SW480 (cell line): ENCODE measurements around the gene LPIN1.

Experiments
- DNase-seq: peaks from one replicate; pipeline ENCODE4 v3.0.0-alpha.2; 2016; ENCODE audit warnings: low spot score

Gene LPIN1, protein sequence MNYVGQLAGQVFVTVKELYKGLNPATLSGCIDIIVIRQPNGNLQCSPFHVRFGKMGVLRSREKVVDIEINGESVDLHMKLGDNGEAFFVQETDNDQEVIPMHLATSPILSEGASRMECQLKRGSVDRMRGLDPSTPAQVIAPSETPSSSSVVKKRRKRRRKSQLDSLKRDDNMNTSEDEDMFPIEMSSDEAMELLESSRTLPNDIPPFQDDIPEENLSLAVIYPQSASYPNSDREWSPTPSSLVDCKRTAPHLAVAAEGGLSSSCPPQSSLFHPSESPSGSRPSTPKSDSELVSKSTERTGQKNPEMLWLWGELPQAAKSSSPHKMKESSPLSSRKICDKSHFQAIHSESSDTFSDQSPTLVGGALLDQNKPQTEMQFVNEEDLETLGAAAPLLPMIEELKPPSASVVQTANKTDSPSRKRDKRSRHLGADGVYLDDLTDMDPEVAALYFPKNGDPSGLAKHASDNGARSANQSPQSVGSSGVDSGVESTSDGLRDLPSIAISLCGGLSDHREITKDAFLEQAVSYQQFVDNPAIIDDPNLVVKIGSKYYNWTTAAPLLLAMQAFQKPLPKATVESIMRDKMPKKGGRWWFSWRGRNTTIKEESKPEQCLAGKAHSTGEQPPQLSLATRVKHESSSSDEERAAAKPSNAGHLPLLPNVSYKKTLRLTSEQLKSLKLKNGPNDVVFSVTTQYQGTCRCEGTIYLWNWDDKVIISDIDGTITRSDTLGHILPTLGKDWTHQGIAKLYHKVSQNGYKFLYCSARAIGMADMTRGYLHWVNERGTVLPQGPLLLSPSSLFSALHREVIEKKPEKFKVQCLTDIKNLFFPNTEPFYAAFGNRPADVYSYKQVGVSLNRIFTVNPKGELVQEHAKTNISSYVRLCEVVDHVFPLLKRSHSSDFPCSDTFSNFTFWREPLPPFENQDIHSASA

DNA sequence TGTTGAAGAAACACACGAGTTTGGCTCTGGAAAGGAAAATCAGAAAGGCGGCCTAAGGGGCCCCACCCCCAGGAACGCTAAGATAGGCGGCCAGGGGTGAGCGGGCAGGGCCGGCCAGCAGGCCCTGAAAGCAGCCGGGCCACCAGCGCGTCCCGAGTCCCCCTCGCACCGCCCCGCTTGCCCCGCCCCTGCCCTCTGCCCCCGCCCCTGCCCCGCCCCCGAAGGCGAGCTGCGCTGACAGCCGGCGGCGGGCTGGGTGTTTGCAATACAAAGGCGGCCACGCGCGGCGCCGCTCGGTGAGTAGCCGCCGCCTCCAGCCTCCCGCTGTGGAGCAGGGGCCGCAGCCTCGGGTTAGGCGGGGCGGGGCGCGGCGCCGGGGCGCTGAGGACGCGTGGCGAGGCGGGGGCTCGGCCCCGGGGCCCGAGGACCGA, at the start of gene LPIN1:
Gene LPIN1 (plus strand): TSS at position 257 of the 431 bp plus-strand sequence. CDS start 18,910 bp downstream, outside the sequence.
- DNase-seq, result peak; percentile 88

DNA sequence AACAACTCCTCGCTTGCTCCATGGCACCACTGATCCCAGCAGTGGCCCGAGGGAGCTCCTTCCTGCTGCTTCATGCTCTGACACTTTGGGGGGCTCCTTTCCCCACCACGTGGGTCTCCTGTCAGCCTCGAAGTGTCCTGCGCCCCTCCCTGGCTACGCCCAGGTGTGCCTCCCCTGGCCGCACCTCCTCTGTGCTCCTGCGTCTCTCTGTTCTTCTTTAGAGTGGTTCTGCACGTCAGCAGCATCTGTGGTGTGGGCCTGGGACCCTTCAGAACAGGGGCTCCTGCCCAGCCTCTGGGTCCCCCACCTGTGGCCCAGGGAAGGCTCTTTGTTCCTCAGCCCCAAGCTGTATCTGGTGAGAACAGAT, 49.7 kb upstream of the LPIN1 start:
- DNase-seq, result no peak

DNA sequence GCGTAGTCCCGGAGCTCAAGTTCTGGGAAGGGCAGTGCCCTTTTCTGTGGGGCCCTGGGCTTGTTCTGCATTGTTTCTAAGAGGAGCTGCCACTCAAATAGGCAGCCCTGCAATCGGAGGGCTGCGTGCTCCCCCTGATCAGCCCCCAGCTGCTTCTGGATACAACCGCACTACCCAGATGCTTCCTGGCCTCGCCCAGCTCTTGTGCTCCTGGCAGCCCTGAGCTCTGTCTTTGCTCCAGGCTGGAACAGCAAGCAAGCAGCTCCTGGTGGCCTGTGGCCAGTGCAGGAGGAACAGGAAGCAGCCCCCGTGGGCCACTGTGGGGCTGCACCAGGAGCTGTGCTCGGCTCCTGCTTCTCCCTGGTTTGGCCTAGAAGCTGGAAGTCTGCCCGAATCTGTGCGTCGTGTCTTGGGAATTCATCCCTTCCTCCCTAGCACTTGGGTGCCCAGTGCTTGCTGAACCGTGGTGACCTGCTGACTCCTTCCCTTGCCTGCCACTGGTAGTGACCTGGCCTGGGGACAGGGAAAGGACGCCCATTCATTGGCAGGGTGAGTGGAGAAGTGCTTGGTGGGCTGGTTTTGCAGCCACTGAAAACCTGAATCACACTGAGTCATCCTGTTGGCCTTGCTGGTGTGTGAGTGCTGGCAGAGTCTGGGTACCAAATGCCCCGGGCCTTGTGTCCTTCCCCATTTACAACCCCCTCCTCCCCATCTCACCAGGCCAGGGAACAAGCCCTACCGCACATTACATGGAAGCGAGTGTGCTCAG, 49.1 kb upstream of the LPIN1 start:
- no peak for DNase-seq

DNA sequence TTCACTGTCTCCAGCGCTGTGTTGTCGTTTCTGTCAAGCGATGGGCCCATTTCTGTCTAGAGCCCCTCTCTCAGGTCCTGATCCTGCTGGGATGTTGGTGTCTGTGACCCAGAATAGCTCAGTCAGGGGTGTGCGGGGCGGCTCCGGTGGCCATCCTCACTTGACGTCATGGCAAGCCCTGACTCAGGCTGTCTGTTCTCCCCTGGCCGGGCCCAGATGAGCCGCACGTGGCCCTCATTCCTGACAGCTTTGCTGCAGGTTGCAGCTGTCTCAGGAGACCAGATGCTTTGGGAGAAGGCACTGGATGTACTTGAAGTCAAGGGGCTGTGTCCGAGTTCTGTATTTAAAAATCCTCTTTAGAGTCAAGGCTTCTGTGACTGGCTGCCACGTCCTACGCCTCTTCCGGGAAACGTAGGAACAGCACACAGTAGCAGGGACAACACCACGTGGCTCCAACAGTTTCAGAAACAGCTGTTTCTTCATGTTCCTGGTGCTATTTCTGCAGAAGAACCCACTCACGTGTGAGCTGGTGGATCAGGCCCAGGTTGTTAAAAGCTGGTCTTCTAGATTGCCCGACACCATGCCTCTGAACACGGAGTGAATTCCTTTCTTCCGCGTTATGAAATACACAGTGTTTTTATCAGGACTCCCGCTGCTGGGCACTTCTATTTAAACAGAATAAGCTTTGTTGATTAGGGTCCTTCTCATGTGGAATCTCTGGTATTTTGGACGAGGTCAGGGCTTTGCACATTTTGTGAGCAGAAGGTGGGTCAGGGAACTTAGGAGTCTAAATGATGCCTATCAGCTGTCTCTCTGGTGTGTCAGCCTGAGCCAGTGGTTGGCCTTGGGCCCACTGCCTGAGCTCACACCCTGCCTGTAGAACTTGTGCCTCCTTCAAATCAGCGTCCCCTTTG, 48.2 kb upstream of the LPIN1 start:
- no peak for DNase-seq

DNA sequence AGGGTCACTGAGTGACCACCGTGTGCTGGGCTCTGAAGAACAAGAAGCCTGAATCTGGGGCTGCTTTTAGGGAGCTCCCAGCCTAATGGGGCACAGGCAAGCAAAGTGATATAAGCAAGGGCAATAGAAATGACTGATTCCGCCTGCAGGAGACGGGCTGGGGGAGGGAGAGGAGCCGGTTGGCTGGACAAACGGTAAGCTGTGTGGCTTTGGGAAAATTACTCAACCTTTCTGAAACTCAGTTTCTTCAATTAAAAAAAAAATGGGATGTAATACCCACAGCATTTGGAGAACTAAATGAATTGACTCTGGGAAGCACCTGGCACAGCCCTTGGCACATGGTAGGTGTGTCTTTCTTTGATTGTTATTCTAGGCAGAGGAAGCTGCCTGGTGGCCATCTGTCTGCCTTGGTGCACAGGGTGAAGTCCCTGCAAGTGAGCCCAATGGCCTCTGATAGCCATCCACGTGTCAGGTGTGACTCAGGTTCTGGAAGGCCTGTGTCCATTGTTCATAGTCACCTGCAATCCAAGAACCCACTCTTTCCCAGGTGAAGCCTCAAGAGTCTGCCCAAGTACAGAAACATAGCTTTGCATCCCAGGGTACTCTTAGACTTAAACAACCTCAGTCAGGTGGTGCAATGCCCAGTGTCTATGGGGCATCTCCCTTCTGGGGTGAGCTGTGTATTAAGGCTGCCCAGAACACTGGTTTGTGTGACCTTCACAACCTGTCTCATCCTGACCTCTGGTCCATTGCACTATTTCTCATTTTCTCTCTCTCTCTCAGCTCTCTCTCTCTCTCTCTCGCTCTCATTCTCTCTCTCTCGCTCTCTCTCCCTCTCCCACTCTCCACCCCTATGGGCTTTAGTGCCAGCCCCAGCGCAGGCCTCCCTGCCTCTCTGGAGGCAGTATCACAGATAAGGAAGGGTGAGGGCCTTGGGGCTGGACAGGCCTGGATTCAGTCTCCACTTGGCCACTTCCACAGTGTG, 46.5 kb upstream of the LPIN1 start:
- DNase-seq, result no peak

DNA sequence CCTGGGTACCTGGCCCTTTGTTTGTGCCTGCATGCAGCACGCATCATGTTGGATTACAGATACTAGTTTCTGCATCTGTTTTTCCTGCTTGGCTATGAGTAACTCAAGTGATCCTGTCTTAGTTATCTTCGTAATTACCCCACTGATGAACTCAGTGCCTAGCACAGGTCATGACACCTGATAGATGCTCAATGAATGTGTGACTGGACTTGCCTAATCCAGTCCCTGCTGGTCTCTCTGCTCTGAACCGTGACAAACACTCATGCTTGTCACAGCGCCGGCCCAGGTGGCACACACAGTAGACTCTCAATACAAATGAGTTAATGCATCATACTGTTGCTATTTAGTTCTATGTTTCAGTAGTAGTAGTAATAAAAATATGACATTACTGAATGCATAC, 45.2 kb upstream of the LPIN1 start:
- no peak for DNase-seq

DNA sequence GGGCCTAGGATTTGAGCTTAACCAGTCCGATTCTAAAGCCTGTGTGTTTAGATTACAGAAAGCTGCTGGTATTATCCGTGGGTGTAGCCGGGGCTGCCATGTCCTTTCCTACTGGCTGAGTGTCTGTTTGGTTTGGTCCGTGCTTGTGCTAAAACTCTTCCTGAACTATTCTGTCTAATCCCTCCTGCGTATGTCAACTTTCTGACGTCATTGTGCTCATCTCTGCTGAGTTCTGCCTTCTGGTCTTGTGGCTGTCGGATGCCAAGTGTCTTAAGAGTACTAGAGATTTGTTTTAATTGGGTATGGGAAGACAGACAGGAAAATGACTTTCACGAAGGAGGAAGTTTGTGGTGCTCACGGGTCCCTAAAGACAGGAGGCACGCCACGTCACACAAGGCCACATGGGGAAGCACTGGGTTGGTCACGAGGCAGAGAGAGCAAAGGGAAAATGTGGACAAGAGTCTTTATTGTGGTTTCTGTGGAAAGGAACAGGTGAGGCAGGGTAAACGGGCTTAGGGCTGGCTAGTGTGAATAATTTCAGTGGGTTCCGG, 44.6 kb upstream of the LPIN1 start:
- peak; percentile 86 for DNase-seq

DNA sequence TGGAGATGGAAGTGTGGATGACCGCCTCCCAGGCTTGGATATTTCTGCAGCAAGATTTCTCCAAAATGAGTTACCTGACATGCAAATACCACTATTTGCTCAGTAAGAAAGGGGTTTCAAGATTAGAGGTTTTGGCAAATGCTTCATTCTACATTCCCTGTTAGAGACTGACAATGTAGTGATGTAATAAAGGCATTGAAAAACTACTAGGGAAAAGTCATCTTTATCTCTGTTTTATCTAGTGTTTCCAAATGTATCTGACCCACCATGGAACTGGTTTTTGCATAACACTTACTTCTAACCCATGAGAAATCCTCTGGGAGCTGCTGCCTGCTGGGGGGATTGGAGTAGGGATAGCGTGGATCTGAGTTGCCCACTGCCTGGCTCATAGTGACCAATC, 43.5 kb upstream of the LPIN1 start:
- DNase-seq, result no peak

DNA sequence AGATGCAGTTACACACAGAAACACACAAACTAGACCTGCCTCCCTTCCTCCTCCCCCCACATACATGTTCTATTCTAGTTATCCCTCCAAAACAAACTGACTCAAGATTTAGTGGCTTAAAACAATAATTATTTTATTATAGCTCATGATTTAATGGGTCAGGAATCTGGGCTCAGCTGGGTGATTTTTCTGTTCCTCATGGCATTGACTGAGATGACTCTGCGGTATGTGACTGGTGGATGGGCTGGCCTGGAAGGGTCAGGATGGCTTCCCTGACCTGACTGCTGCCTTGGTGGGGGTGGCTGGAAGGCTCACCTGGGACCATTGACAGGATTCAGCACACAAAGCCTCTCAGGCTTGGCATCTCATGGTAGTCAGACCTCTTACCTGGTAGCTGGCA, 42.7 kb upstream of the LPIN1 start:
- no peak for DNase-seq

DNA sequence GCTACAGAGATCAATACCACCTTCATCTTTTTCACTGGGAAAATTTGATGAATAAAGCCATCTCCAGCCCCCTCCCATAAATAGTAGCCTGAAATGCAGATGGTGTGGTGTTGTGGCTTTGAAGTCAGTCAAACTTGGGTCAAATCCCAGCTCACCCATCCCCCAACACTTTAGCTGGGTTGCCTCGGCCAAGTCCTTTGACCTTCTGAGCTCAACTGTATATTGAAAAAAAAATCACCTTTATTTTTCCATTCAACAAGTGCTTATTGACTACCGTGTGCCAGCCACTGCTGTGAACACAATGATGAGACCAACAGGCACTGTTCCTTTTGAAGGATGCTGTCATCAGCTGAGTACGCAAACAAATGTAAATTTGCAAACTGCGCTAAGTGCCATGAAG, 41.4 kb upstream of the LPIN1 start:
- no peak for DNase-seq

DNA sequence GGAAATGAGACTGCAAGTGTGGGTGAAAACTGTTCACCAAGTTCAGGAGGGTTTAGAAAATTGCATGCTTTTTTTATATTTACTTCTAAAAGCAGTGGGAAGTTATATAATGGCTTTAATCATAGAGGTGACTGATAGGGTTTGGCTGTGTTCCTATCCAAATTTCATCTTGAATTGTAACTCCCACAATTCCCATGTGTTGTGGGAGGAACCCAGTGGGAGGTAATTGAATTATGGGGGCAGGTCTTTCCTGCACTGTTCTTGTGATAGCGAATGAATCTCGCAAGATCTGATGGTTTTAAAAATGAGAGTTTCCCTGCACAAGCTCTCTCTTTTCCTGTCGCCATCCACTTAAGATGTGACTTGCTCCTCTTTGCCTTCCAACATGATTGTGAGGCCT, 40.7 kb upstream of the LPIN1 start:
- DNase-seq, result no peak

DNA sequence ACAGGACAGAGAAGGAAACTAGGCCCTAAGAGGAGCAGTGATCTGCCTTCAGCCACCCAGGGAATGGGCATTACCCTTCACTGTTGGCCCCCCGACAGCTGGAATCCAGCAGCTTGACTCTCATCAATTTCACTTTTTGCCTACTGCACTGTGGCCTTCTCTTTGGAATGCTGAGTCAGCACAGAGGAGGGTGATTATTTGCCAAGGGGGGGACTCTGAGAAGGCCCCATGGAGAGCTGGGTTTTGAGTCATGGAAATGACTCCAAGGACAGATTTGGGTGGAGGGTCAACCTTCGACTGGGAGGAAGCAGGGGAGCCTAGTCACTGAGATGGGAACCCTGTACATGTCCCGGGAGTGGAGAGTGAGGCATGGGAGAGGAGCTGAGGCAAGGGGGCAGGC, 38.3 kb upstream of the LPIN1 start:
- no peak for DNase-seq

DNA sequence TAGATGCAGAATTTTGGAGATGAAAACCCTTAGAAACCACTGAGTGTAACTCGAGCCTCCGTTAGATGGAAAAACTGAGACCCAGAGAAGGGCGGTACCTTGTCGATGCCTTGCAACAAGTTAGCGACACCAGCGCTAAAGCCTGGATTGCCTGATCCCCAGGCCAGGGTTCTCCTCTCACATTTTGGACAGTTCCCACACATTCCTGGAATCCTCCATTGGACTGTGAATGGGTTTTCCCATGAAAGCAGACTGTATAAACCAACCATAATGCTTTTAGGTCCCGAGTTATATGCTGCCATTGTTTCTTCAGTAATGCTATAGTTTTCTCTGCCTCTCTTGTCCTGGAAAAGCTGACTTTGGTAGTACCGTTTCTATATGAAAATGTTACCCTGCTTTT, 37.1 kb upstream of the LPIN1 start:
- DNase-seq, result no peak

DNA sequence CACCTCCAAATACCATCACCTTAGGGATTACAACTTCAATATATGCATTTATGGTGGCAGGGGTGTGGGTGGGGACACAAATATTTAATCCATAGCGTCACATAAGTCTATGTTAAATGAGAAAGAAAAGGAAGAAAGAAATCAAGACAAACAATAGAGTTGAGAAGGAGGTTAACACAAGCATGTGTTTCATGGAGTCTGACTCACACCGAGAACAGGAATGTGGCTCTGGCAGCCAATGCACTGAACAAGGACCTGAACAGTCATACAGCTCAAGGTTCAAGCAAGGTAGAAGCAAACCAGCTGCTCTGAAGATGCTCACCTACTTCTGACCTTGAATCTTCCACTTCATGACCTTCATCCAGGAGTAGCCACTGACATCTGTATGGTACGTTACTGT, 36.2 kb upstream of the LPIN1 start:
- no peak for DNase-seq

DNA sequence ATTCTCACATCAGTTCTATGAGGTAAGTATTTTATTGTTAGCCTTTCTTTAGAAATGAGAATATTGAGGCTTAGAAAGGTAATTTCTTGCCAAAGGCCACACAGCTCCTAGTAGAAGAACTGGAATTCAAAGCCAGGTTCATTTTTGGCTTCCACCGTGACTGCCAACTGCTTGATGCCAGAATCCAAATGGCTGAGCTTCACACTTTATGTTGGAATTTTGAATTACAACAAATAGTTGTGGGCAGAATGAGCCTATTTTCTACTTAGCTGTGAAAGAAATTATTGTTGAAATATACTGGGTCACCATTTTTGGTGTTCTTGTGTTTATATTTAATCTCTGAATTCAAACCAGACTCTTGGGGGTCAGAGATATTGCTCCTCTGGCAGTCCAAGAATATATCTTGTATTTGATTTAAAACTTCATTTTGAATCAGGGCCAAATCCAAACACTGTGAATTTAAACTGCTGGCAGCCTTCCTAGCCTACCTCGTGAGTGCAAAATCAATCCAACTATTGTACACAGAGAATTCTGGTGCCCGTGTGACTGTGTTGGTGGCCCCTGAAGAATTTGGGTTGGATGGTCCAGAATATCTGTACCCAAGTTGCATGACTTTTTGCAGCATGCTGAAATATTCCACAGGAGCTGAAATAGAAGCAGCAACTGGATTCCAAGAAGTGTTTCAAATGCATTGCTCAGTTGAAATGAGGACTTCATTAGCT, 35.6 kb upstream of the LPIN1 start:
- no peak for DNase-seq

DNA sequence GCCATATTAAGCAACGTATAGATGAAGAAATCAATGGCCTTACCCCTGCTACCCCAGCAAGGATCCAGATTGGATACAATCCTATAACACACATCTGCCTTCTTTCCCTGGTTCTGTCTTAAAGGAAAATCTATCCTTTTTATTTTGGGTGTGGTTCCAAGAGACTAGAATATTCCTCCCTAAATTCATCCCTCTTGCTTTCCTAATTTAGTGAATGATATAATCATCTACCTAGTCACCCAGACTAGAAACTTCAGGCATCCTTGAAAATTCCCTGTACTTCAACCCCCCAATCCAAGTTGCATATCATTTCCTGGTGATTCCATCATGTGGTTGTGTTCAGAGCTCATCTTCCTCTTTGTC, 35.1 kb upstream of the LPIN1 start:
- no peak for DNase-seq

DNA sequence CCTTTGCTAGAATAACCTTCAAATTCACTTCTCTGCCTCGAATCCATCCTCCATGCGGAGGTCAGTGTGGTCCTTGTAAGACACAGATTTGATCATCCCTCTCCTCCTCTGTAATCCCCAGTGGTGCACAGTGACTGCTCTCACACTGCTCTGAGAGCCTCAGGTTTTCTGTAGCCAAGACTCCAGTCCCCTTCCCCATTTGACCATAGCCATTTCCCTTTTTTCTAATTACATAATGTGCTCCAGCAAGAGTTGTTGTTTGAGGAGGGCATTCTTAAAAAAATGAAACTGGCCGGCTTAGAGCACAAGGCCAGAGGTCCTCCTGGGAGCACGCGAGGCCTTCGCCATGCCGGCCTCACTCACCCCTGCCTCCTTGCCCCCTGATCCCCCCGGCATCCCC, 34.7 kb upstream of the LPIN1 start:
- no peak for DNase-seq

DNA sequence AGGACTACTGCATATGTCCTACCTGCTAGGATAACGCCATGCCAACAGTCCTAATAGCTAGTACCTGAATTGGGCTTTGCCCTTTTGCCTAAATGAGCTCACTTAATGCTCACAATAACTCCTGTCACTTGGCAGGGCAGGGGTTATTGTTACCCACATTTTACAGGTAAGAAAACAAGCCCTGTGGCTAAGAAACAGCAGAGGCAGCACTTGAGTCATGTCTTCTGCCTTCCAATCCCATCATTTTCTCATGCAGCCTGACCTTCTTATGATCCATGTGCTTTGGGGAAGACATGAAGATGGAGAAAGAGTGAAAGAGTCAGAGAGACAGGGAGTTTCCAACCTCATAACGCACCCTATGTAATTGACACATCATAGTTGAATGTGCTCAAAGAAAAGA, 33.6 kb upstream of the LPIN1 start:
- no peak for DNase-seq

DNA sequence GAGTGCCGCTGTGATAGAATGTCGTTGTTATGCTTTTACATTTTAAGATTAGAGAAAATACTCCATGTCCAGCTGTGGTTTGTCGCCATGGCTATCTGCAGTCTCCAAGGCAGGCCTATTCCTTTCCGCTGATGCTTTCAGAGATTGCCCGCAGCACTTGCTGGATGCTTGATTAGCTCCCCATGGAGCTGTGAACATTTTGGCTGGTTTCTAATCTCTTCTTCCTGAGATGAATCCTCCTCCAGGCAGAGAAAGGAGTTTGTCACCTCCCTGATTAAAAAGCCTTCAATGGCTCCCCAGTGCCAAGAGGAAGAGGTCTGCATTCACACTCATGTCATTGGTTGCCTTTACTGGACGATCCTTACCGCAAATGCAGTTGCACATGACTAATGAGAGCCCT, 32.6 kb upstream of the LPIN1 start:
- no peak for DNase-seq
